Stimulated activated CD8-positive, alpha-beta memory T cell treated with anti-CD3 and anti-CD28 coated beads, Interleukin-15, amount 100 ng/mL, for 48 hours (primary cell): Measurements from ENCODE around the gene F7.

Experiments
- DNase-seq, 2 donors: peaks; one replicate each; pipeline ENCODE4 v3.0.0-alpha.2; 2020; ENCODE audit warnings: low read depth in 2 of 2

The F7 gene

GRCh38 chr13:113117911-113118260 lies 12.3 kb downstream of the F7 start:
- DNase-seq = no peak

- DNase-seq = no peak
These were observed 12.8 kb downstream of the F7 start for GRCh38 chr13:113118261-113119021.

- DNase-seq = no peak
These were observed 13.7 kb downstream of the F7 start for GRCh38 chr13:113119166-113119821.

GRCh38 chr13:113119822-113120189 lies 14.2 kb downstream of the F7 start:
- DNase-seq = no peak

GRCh38 chr13:113120300-113121182 lies 14.9 kb downstream of the F7 start:
- no peak for DNase-seq

- DNase-seq = no peak
These were observed 15.8 kb downstream of the F7 start for GRCh38 chr13:113121183-113121927.

GRCh38 chr13:113121928-113122471 lies 16.4 kb downstream of the F7 start:
- DNase-seq = no peak

- no peak for DNase-seq
These were observed 17.1 kb downstream of the F7 start, which contains the start of gene F10 for GRCh38 chr13:113122550-113123225. Gene F10, plus strand, starts transcription at chr13:113122799. Its CDS starts 57 bp downstream, at chr13:113122856.

GRCh38 chr13:113123226-113124201 lies 17.9 kb downstream of the F7 start:
- no peak for DNase-seq

GRCh38 chr13:113124211-113124970 lies 18.8 kb downstream of the F7 start:
- DNase-seq = no peak

- no peak for DNase-seq
These were observed 20.1 kb downstream of the F7 start for GRCh38 chr13:113125506-113126264.

GRCh38 chr13:113126265-113127150 lies 20.9 kb downstream of the F7 start:
- DNase-seq = no peak

GRCh38 chr13:113129480-113129879 lies 23.9 kb downstream of the F7 start:
- no peak for DNase-seq

- DNase-seq = peak in 1 of 2 donors; percentile 28
These were observed 24.5 kb downstream of the F7 start for GRCh38 chr13:113129921-113130750.

- no peak for DNase-seq
These were observed 29.7 kb downstream of the F7 start for GRCh38 chr13:113135281-113135760.

GRCh38 chr13:113137691-113138298 lies 32.2 kb downstream of the F7 start:
- DNase-seq = no peak
